K562 (cell line): ENCODE results near the gene RGS3. TPM values are rescaled to one million over a fixed set of nuclear protein-coding genes. Genes with fewer than 3 reads are reported as not detected.

ENCODE experiments used
- ATAC-seq: fragments of 200-7000 bp; cut with Tn5 transposase; 3 replicates; pipeline ENCODE4 v1.9.1; 2020; ENCODE audit warnings: moderate library complexity
- BruUV-seq: library from RNA; stranded (reverse); fragments of 400-500 nt; replicated peaks from 2 replicates; lab custom pipeline; 2021; lab: Mats Ljungman, UMichigan
- CTCF ChIA-PET: fragments of 300-600 bp; formaldehyde crosslinking; extraction: SDS; loops from one replicate; lab custom pipeline; 2021; ENCODE audit warnings: low intra/inter-chr PET ratio; lab: Yijun Ruan, JAX
- POLR2A ChIA-PET: fragments of 300-600, 350-650 bp; sonication (Branson Sonifier 250); formaldehyde crosslinking; extraction: SDS; loops from one replicate; lab custom pipeline; 2021; ENCODE audit warnings: antibody characterized with exemption, inconsistent platforms; lab: Yijun Ruan, JAX
- DNase-seq, 4 experiments: peaks; one replicate each; pipeline versions ENCODE4 v3.0.0 to v3.0.0-alpha.2; 2011 to 2018; ENCODE audit warnings: low spot score in 3 of 4, mixed read lengths in 3 of 4; ENCODE audit errors: extremely low read depth in 1 of 4
- FAIRE-seq: peaks from 2 replicates; lab custom pipeline; 2011; peaks lifted over from hg19 to GRCh38; lab: Jason Lieb, UNC
- H2AFZ ChIP-seq: 2 replicates; pipeline ENCODE4 v1.6.0; 2011; ENCODE audit warnings: low read depth, low read length, control low read depth, inconsistent platforms
- H3K27ac ChIP-seq: fragments of 200-600 bp; 3 replicates; pipeline ENCODE4 v1.8.0; 2011; ENCODE audit warnings: low read depth, mild to moderate bottlenecking, control low read depth, inconsistent platforms, low read length, moderate library complexity, mixed read lengths; ENCODE audit errors: extremely low read depth
- H3K27me3 ChIP-seq, 2 experiments: fragments of 300-600 bp in 1 of 2; 2 replicates in 1 of 2; 3 replicates in 1 of 2; pipeline versions ENCODE4 v1.6.0 to v1.8.0; 2011; ENCODE audit warnings: inconsistent platforms in 2 of 2, low read length in 2 of 2, mild to moderate bottlenecking in 1 of 2, mixed read lengths in 1 of 2, moderate library complexity in 1 of 2; ENCODE audit not compliant: control insufficient read depth in 2 of 2, insufficient read depth in 2 of 2
- H3K36me3 ChIP-seq: fragments of 300-600 bp; 3 replicates; pipeline ENCODE4 v1.8.0; 2011; ENCODE audit warnings: mild to moderate bottlenecking, low read length, inconsistent platforms; ENCODE audit not compliant: control insufficient read depth, insufficient read depth
- H3K4me1 ChIP-seq, 2 experiments: fragments of 200-600 bp in 1 of 2; replicated peaks in 1 of 2; 2 replicates in 1 of 2; 3 replicates in 1 of 2; pipeline versions ENCODE4 v1.5.1 to v1.8.0; 2011; ENCODE audit warnings: inconsistent platforms in 2 of 2, low read length in 2 of 2, mild to moderate bottlenecking in 1 of 2, mixed read lengths in 1 of 2, moderate library complexity in 1 of 2; ENCODE audit not compliant: control insufficient read depth in 2 of 2, insufficient read depth in 2 of 2
- H3K4me2 ChIP-seq: 2 replicates; pipeline ENCODE4 v1.6.1; 2011; ENCODE audit warnings: low read length, control low read depth, inconsistent platforms, mixed read lengths; ENCODE audit not compliant: insufficient read depth
- H3K4me3 ChIP-seq: fragments of 200-600 bp; sonication (generic), shearing (Covaris generic); 2 replicates; pipeline ENCODE4 v1.5.1; 2016; ENCODE audit warnings: control low read depth, inconsistent platforms
- H3K79me2 ChIP-seq: fragments of 200-600 bp; 3 replicates; pipeline ENCODE4 v1.8.0; 2011; ENCODE audit warnings: low read length, inconsistent platforms; ENCODE audit not compliant: control insufficient read depth, insufficient read depth
- H3K9ac ChIP-seq, 2 experiments: 2 replicates each; pipeline versions ENCODE4 v1.6.0 to v1.6.1; 2011; ENCODE audit warnings: low read depth in 2 of 2, low read length in 2 of 2, control low read depth in 1 of 2, inconsistent platforms in 1 of 2, mild to moderate bottlenecking in 1 of 2, mixed read lengths in 1 of 2; ENCODE audit not compliant: insufficient read depth in 1 of 2
- H3K9me1 ChIP-seq: one replicate; pipeline ENCODE4 v1.6.0; 2011; ENCODE audit warnings: inconsistent platforms, mild to moderate bottlenecking, low read length, moderate library complexity; ENCODE audit not compliant: control insufficient read depth, insufficient read depth
- H3K9me3 ChIP-seq: replicated peaks from 2 replicates; pipeline ENCODE4 v1.5.1; 2011; ENCODE audit warnings: low read depth, low read length, inconsistent platforms; ENCODE audit not compliant: control insufficient read depth, insufficient read depth
- H4K20me1 ChIP-seq: replicated peaks from 2 replicates; pipeline ENCODE4 v1.6.1; 2011; ENCODE audit warnings: low read length, inconsistent platforms, mixed read lengths; ENCODE audit not compliant: control insufficient read depth, insufficient read depth
- ETS2 ChIP-seq: IDR thresholded peaks from 2 replicates; pipeline ENCODE4 v1.6.1; 2016; ENCODE audit warnings: borderline replicate concordance, missing genetic modification characterization, mild to moderate bottlenecking, moderate library complexity, missing compliant biosample characterization; ENCODE audit not compliant: poor library complexity, severe bottlenecking
- GABPB1 ChIP-seq: sonication (generic); formaldehyde crosslinking; IDR thresholded peaks from 2 replicates; pipeline ENCODE4 v1.8.0; 2022; ENCODE audit warnings: mild to moderate bottlenecking, missing genetic modification reagents
- ZKSCAN1 ChIP-seq: fragments of 150-350 bp; IDR thresholded peaks from 2 replicates; pipeline ENCODE4 v1.6.1; 2016; ENCODE audit warnings: low read depth, low read length
- ZNF408 ChIP-seq: fragments of 250-450 bp; sonication (Bioruptor Pico); IDR thresholded peaks from 2 replicates; pipeline ENCODE4 v1.4.0; 2020; ENCODE audit warnings: low read depth, mild to moderate bottlenecking, moderate library complexity
- ZNF445 ChIP-seq: fragments of 250-450 bp; sonication (Bioruptor Pico); IDR thresholded peaks from 2 replicates; pipeline ENCODE4 v1.4.0; 2020; ENCODE audit warnings: low read depth, mild to moderate bottlenecking, moderate library complexity
- WGBS: fragments of 100-300 bp; shearing (Covaris generic); methylation state at CpG from one replicate; pipeline ENCODE4 v1.1.6; 2016; ENCODE audit warnings: low coverage, mixed read lengths; ENCODE audit not compliant: insufficient coverage; ENCODE audit errors: missing lambda C conversion rate; 5-methylcytosine and 5-hydroxymethylcytosine counted together
- in situ Hi-C: fragments of 300-500 bp; cut with MboI; formaldehyde crosslinking; loops from 4 replicates; pipeline ENCODE4 v1.15.0; 2018; ENCODE audit warnings: inconsistent platforms, mixed read lengths
- intact Hi-C: fragments of 100-400 bp; cut with micrococcal nuclease; formaldehyde crosslinking; loops from 2 replicates; pipeline ENCODE4 v1.14.2; 2022
- polyA plus RNA-seq, 8 experiments: library from polyadenylated mRNA; depleted of rRNA in 4 of 8; stranded (reverse) in 5 of 8; unstranded in 3 of 8; fragments of >200 nt; fragmentation: Nextera tagmentation in 2 of 8; fragmentation: Illumina TruSeq in 1 of 8; extraction: Ambion mirVana in 2 of 8; extraction: Trizol in 1 of 8; gene quantifications; 2 replicates each; pipeline versions ENCODE4 v1.2.1 to v1.2.3, GENCODE V29; 2011 to 2014; ENCODE audit warnings: inconsistent platforms in 1 of 8, missing spikeins in 1 of 8
- total RNA-seq, 7 experiments: library from RNA; depleted of rRNA in 6 of 7; stranded (reverse); fragments of >200 nt in 6 of 7; fragmentation: Illumina TruSeq in 2 of 7; extraction: Trizol in 2 of 7; gene quantifications; 2 replicates each; pipeline versions ENCODE4 v1.2.1 to v1.2.3, GENCODE V29; 2011 to 2021; ENCODE audit warnings: low replicate concordance in 1 of 7
- TF ChIP-seq, protein P1 (sequence below): IDR thresholded peaks from 2 replicates; pipeline ENCODE4 v1.6.1; 2011; ENCODE audit warnings: borderline replicate concordance, low read depth, mild to moderate bottlenecking, moderate library complexity, low read length; ENCODE audit not compliant: insufficient read depth, poor library complexity, severe bottlenecking
- TF ChIP-seq, protein P2 (sequence below): sonication (generic); formaldehyde crosslinking; IDR thresholded peaks from 2 replicates; pipeline ENCODE4 v1.8.1; 2022; ENCODE audit warnings: missing genetic modification reagents
- TF ChIP-seq, protein P3 (sequence below): fragments of 450-650 bp; IDR thresholded peaks from 2 replicates; pipeline ENCODE4 v1.6.1; 2018; ENCODE audit not compliant: partially characterized antibody
- TF ChIP-seq, protein P4 (sequence below), 2 experiments: fragments of 250-450 bp in 1 of 2; fragments of 450-650 bp in 1 of 2; sonication (Bioruptor Pico) in 1 of 2; IDR thresholded peaks; 2 replicates each; pipeline versions ENCODE4 v1.6.1 to v1.8.0; 2016 to 2021; ENCODE audit warnings: mild to moderate bottlenecking in 2 of 2, moderate library complexity in 2 of 2, missing compliant biosample characterization in 1 of 2, missing genetic modification characterization in 1 of 2

RGS3 gene
- total and polyA plus RNA-seq, 9 of the 15 experiments (the other 6 are each of a cell fraction or from before 2014, with no cell fraction given): 0.08 to 2.9 (median 0.95) TPM

DNA sequence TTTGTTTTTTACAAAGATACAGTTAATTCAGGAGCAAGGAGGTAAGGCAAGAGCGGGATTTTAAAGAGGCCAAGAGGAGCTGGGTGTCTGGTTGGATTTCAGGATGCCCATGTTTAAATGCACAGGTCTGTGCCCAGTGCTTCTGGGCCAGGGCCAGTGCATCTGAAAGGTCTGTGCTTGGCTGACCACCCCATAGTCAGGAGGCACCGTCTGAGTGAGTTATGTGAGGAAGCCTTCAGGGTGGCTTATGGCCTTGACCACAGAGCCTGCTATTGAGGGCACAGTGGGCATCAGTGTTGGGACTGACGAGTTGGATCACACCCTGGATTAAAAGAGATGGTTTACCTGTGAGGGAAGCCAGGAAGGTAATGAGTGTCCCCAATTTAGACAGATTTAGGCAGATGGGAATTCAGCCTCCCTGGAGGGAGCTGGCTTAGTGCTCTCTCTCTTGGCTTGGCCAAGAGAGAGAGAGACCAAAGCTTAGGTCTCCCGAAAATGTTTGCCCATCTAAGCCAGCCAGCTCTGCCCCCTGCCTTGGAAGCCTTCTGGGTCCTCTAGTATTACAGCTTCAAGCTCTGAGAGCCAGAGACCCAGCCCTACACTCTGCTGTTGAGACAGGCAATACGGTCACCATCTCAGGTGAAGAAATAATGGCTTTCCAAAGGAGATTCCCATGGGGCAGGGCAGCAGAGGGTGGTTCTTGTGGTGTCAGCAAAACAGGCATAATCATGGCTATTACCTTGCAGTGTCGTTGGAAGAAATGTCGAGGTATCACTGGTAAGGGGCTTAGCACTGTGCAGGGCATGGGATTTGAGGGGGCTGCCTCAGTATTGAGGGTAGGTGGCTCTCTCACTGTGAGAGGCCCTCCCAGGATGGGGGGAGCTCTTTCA, 68.6 kb downstream of the RGS3 start (continued):
- TF ChIP-seq, protein P1, sequence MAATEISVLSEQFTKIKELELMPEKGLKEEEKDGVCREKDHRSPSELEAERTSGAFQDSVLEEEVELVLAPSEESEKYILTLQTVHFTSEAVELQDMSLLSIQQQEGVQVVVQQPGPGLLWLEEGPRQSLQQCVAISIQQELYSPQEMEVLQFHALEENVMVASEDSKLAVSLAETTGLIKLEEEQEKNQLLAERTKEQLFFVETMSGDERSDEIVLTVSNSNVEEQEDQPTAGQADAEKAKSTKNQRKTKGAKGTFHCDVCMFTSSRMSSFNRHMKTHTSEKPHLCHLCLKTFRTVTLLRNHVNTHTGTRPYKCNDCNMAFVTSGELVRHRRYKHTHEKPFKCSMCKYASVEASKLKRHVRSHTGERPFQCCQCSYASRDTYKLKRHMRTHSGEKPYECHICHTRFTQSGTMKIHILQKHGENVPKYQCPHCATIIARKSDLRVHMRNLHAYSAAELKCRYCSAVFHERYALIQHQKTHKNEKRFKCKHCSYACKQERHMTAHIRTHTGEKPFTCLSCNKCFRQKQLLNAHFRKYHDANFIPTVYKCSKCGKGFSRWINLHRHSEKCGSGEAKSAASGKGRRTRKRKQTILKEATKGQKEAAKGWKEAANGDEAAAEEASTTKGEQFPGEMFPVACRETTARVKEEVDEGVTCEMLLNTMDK: no peak

DNA sequence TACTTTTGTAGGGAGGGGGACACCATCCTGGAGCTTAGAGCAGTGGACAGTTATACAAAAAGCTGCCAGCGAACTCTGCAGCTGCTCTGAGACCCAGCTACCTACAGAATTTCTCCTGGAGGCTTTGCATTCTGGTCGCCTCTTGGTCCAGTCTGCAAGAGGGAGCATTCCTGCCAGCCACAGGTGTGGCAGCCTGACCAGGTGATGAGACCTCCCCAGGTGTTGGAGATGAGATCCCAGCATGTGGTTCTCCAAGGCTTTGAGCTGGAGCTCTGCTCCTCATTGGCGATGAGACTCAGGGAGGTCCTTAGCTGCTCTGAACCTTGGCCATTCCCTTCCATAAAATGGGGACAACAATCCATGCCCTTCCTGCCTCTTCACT, 69.3 kb downstream of the RGS3 start:
- Histone ChIP-seq H3K27ac (no peak overlapping the region), H3K4me2 (no peak overlapping the region), H3K9me1 (no peaks in the 10 kb centered on the region), H3K4me3 (no peak overlapping the region), H4K20me1 (no peaks in the 10 kb centered on the region; the same call in 1 of the 2 replicates), H3K79me2 (no peaks in the 10 kb centered on the region), H3K36me3 (no peaks in the 10 kb centered on the region), H3K27me3 (peaks cover 37 to 43% of the 10 kb centered on the region in 2 experiments), H3K9me3 (no peaks in the 10 kb centered on the region), H3K4me1 (peaks cover 0 to 8% of the 10 kb centered on the region in 2 experiments; a peak in 2 of 5 replicates), H2AFZ (no peak overlapping the region), H3K9ac (no peak overlapping the region)
- ATAC-seq: no peak
- in situ Hi-C loops (no loop called here), intact Hi-C loops (no loop called here)
- 0% methylated on average over 3 of the region's 3 CpGs for WGBS
- no peak for DNase-seq
- no TSS peak for BruUV-seq
- ChIA-PET CTCF (no interaction called here), POLR2A (interaction anchor here (0.7 to 1.4 kb wide), 2 partner anchors 8 to 16 kb away, joined by 3 read pairs; no protein-coding TSS in a partner anchor)
- FAIRE-seq: no peak
- TF ChIP-seq ETS2 (tag) (no peak), GABPB1 (CRISPR knock-in tag) (no peak), ZKSCAN1 (no peak), ZNF445 (CRISPR knock-in tag) (no peak), ZNF408 (CRISPR knock-in tag) (no peak)
- TF ChIP-seq, protein P2, sequence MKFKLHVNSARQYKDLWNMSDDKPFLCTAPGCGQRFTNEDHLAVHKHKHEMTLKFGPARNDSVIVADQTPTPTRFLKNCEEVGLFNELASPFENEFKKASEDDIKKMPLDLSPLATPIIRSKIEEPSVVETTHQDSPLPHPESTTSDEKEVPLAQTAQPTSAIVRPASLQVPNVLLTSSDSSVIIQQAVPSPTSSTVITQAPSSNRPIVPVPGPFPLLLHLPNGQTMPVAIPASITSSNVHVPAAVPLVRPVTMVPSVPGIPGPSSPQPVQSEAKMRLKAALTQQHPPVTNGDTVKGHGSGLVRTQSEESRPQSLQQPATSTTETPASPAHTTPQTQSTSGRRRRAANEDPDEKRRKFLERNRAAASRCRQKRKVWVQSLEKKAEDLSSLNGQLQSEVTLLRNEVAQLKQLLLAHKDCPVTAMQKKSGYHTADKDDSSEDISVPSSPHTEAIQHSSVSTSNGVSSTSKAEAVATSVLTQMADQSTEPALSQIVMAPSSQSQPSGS (CRISPR knock-in tag): no peak
- TF ChIP-seq, protein P3, sequence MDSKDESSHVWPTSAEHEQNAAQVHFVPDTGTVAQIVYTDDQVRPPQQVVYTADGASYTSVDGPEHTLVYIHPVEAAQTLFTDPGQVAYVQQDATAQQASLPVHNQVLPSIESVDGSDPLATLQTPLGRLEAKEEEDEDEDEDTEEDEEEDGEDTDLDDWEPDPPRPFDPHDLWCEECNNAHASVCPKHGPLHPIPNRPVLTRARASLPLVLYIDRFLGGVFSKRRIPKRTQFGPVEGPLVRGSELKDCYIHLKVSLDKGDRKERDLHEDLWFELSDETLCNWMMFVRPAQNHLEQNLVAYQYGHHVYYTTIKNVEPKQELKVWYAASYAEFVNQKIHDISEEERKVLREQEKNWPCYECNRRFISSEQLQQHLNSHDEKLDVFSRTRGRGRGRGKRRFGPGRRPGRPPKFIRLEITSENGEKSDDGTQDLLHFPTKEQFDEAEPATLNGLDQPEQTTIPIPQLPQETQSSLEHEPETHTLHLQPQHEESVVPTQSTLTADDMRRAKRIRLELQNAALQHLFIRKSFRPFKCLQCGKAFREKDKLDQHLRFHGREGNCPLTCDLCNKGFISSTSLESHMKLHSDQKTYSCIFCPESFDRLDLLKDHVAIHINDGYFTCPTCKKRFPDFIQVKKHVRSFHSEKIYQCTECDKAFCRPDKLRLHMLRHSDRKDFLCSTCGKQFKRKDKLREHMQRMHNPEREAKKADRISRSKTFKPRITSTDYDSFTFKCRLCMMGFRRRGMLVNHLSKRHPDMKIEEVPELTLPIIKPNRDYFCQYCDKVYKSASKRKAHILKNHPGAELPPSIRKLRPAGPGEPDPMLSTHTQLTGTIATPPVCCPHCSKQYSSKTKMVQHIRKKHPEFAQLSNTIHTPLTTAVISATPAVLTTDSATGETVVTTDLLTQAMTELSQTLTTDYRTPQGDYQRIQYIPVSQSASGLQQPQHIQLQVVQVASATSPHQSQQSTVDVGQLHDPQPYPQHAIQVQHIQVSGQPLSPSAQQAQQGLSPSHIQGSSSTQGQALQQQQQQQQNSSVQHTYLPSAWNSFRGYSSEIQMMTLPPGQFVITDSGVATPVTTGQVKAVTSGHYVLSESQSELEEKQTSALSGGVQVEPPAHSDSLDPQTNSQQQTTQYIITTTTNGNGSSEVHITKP: no peak
- TF ChIP-seq, protein P4, sequence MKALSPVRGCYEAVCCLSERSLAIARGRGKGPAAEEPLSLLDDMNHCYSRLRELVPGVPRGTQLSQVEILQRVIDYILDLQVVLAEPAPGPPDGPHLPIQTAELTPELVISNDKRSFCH (CRISPR knock-in tag; IDR thresholded peaks at IDR 0.05): no peak
- TF ChIP-seq, protein P4 (tag; IDR thresholded peaks at IDR 0.05): no peak
